22Rv1 (cell line): ENCODE measurements around the gene WIZ.
"Not testable (repeated sequence)": the region's sequence is repeated elsewhere in the genome, so short reads cannot be mapped to it uniquely, and the experiment has no call there.

Source experiments
- H3K27ac ChIP-seq: fragments of 450-650 bp; 2 replicates; pipeline ENCODE4 v1.5.1; 2017
- ZFX ChIP-seq: fragments of 450-650 bp; IDR thresholded peaks from 2 replicates; pipeline ENCODE4 v1.6.1; 2017; ENCODE audit warnings: antibody characterized with exemption, borderline replicate concordance
- TF ChIP-seq, protein P1 (sequence below): fragments of 450-650 bp; IDR thresholded peaks from 2 replicates; pipeline ENCODE4 v1.5.1; 2017; ENCODE audit warnings: mild to moderate bottlenecking

The WIZ gene

DNA sequence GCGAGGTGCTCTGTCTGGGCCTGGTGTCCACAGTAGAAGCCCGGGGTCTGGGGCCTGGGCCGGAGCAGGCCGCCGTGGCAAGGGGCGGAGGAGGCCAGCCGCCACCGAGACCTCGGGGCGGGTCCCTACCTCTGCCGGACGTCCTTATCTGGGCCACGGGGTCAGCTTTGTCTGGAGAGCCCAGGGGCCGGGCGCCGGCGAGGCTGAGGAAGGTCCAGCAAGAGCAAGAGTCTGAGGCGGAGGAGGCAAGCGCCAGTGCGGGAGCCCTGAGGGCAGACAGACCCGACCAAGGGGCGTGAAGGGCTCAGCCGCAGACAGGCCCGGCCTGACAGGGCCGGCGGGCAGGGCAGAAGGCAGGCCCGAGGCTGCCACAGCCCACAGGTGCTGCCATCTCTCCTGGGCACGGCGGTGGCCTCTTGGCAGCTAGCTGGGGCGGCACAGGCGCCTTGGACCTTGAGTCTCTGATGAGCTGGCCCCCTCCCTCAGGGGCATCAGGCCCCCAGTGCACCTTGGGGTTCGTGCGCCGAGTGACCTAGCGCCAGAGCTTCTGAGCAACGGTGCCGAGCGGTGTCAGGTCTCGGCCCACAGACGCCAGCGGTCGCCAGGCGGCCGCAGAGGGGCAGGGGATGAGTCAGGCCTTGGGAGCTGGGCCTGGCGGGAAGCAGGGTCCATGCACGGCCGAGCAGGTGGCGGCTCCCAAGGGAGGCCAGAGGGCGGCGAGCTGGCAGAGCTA, 51.1 kb downstream of the WIZ start:
- TF ChIP-seq ZFX: no peak
- H3K27ac ChIP-seq: no peak overlapping the region

DNA sequence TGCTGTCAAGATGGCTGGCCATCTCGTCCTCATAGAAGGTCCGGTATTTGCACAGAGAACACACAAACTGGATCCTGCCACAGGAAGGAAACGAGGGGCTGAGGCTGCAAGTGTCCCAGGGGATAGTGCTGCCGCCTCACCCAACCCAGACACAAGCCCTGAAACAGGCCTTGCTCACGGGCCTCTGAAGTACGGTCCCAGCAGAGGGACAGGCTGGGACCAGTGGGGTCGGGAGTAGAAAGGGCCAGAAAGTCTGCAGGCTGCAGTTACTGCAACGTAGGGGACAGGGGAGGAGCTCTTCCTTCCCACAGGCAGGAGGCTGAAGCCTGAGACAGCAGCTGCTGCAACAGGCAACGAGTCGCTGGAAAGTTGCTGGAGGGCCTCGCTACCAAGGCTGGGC, 52.0 kb downstream of the WIZ start:
- H3K27ac ChIP-seq: no peak overlapping the region
- TF ChIP-seq, protein P1, sequence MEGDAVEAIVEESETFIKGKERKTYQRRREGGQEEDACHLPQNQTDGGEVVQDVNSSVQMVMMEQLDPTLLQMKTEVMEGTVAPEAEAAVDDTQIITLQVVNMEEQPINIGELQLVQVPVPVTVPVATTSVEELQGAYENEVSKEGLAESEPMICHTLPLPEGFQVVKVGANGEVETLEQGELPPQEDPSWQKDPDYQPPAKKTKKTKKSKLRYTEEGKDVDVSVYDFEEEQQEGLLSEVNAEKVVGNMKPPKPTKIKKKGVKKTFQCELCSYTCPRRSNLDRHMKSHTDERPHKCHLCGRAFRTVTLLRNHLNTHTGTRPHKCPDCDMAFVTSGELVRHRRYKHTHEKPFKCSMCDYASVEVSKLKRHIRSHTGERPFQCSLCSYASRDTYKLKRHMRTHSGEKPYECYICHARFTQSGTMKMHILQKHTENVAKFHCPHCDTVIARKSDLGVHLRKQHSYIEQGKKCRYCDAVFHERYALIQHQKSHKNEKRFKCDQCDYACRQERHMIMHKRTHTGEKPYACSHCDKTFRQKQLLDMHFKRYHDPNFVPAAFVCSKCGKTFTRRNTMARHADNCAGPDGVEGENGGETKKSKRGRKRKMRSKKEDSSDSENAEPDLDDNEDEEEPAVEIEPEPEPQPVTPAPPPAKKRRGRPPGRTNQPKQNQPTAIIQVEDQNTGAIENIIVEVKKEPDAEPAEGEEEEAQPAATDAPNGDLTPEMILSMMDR: no peak
- TF ChIP-seq ZFX: no peak

DNA sequence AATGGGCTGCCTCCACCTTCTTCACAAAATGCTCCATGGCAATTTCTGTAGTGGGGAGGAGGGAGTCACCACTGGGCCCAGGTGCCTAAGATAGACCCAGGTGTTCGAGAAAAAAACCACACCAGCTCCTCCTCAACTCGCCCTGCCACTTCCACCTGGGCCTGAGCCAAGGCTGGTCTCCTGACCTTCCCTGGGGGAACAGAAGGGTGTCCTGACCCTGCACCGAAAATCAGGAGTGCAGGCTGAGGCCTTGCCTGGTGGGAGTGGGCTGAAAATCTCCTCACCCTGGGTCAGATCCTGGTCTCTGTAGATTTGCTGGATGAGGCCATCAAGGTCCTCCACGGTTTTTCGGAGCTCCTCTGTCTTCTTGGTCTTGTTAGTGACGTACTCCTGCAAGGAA, 52.5 kb downstream of the WIZ start:
- TF ChIP-seq ZFX: no peak
- TF ChIP-seq, protein P1: no peak
- no peak overlapping the region for H3K27ac ChIP-seq

DNA sequence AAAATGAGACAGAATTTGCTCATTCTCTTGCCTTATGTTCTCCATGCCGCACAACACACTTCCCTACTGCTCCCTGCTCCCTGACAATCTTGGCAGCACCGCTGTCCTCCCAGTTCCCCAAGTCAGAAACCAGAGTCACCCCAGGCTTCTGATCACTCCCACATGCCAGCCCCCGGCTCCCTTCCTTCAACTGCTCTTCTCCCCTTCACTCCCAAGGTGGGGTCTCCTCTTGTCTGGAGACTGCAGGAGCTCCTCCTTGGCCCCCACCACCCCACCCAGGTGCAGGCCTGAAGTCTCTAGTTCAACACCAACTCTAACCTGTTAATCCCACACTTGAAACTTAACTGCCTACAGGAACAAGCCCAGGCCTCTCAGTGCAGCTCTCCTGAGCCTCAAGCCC, 53.3 kb downstream of the WIZ start:
- no peak overlapping the region for H3K27ac ChIP-seq
- no peak for TF ChIP-seq ZFX
- TF ChIP-seq, protein P1: no peak

DNA sequence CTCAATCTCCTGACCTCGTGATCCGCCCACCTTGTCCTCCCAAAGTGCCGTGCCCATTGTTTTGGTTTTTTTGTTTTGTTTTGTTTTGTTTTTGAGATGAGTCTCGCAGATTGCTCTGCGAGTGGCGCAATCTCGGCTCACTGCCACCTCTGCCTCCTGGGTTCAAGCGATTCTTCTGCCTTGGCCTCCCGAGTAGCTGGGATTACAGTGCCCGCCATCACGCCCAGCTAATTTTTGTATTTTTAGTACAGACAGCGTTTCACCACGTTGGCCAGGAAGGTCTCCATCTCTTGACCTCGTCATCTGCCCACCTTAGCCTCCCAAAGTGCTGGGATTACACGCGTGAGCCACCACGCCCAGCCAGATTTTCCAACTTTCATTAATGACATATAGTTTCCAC, 54.5 kb downstream of the WIZ start:
- H3K27ac ChIP-seq: not testable (repeated sequence)

DNA sequence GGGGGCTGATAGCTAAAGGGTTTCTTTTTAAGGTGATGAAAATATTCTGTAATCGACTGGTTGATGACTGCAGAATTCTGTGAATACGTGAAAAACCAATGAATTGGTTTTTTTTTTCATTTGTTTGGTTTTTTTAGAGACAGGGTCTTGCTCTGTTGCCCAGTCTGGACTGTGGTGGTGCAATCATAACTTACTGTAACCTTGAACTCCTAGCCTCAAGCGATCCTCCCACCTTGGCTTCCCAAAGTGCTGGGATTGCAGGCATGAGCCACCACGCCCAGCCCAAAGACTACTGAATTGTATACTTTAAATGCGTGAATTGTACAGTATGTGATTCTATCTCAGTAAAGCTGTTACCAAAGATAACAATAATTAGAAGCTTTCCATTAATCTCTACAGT, 55.3 kb downstream of the WIZ start:
- no peak overlapping the region for H3K27ac ChIP-seq
- TF ChIP-seq, protein P1: no peak
- no peak for TF ChIP-seq ZFX

DNA sequence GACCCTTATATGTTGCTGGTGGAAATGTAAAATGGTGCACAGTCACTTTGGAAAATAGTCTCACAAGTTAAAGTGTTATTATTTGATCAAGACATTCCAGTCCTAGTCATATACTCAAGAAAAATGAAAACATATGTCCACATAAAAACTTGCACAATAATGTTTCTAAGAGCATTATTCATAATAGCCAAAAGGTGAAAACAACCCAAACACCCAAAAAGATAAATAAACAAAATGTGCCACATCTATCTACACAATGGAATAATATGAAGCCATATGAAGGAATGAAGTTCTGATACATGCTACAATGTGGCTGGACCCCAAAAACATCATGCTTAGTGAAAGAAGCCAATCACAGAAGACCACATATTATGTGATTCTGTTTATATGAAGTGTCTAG, 55.8 kb downstream of the WIZ start:
- H3K27ac ChIP-seq: no peak overlapping the region
- TF ChIP-seq ZFX: no peak

DNA sequence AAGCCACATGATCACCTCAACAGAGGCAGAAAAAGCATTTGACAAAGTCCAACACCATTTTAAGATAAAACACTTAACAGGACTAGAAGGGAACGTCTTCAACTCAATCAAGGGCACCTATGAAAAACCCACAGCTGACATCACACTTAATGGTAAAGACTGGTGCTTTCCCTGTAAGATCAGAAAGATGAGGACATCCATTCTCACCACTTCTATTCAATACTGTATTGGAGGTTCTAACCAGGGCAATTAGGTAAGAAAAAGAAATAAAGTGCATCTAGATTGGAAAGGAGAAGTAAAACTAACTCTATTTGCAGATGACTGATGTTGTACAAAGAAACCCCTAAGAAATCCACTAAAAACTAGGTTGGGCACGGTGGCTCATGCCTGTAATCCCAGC, 58.9 kb downstream of the WIZ start:
- no peak overlapping the region for H3K27ac ChIP-seq
- no peak for TF ChIP-seq ZFX
- TF ChIP-seq, protein P1: no peak

DNA sequence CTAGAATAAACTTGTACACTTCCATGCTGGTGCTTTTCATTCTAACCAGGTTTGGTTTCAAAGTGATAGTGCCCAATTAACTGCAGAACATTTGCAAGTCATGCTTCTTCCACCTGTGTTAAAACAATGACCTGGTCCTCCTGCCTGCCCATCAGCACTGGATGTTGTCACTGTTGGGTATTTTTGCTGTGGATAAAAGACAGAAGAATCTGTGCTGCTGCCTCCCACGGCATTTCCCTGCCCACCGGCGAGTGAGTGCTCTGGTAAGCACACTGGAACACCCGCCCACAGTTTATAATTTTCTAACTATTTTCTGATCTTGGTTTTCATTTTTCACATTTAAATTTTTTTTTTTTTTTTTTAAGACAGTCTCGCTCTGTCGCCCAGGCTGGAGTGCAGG, 67.9 kb downstream of the WIZ start:
- no peak for TF ChIP-seq ZFX
- TF ChIP-seq, protein P1: no peak
- H3K27ac ChIP-seq: peak overlapping the region; percentile 92
